Hepatocyte (in vitro differentiated cells): ENCODE data around the gene KLHL1. TPM values are rescaled to one million over a fixed set of nuclear protein-coding genes. Genes with fewer than 3 reads are reported as not detected.

ENCODE experiments used
- DNase-seq: peaks from one replicate; pipeline ENCODE4 v3.0.0-alpha.2; 2016; ENCODE audit warnings: low spot score
- H2AFZ ChIP-seq: fragments of 200-600 bp; sonication (generic); 2 replicates; pipeline ENCODE4 v1.6.0; 2016; ENCODE audit warnings: antibody characterized with exemption, mild to moderate bottlenecking
- H3K27ac ChIP-seq: fragments of 200-600 bp; sonication (generic); 2 replicates; pipeline ENCODE4 v1.5.1; 2016; ENCODE audit warnings: mild to moderate bottlenecking
- H3K27me3 ChIP-seq: fragments of 200-600 bp; sonication (generic); 2 replicates; pipeline ENCODE4 v1.6.1; 2016
- H3K36me3 ChIP-seq: fragments of 200-600 bp; sonication (generic); replicated peaks from 2 replicates; pipeline ENCODE4 v1.5.1; 2016; ENCODE audit warnings: low read depth; ENCODE audit not compliant: insufficient read depth
- H3K4me1 ChIP-seq: fragments of 200-600 bp; sonication (generic); 2 replicates; pipeline ENCODE4 v1.5.1; 2016; ENCODE audit warnings: mild to moderate bottlenecking, moderate library complexity; ENCODE audit not compliant: insufficient read depth
- H3K4me2 ChIP-seq: fragments of 200-600 bp; sonication (generic); 2 replicates; pipeline ENCODE4 v1.6.0; 2016
- H3K4me3 ChIP-seq: fragments of 200-600 bp; sonication (generic); 2 replicates; pipeline ENCODE4 v1.5.1; 2016; ENCODE audit warnings: mild to moderate bottlenecking
- H3K79me2 ChIP-seq: fragments of 200-600 bp; sonication (generic); 2 replicates; pipeline ENCODE4 v1.6.0; 2017; ENCODE audit warnings: mild to moderate bottlenecking
- H3K9me2 ChIP-seq: fragments of 200-600 bp; sonication (generic); replicated peaks from 2 replicates; pipeline ENCODE4 v1.6.0; 2017; ENCODE audit warnings: mild to moderate bottlenecking; ENCODE audit not compliant: insufficient read depth
- H3K9me3 ChIP-seq: fragments of 200-600 bp; sonication (generic); 2 replicates; pipeline ENCODE4 v1.5.1; 2016; ENCODE audit warnings: low read depth, mild to moderate bottlenecking
- H4K20me1 ChIP-seq: fragments of 200-600 bp; sonication (generic); 2 replicates; pipeline ENCODE4 v1.6.0; 2016; ENCODE audit warnings: mild to moderate bottlenecking; ENCODE audit not compliant: insufficient read depth, poor library complexity, severe bottlenecking
- EZH2 ChIP-seq: fragments of 200-600 bp; sonication (generic); IDR thresholded peaks from 2 replicates; pipeline ENCODE4 v1.6.1; 2016; ENCODE audit warnings: antibody characterized with exemption, mild to moderate bottlenecking, borderline replicate concordance
- EZH2phosphoT487 ChIP-seq: fragments of 200-600 bp; sonication (generic); IDR thresholded peaks from one replicate; pipeline ENCODE4 v1.6.1; 2018; ENCODE audit warnings: antibody characterized with exemption, mild to moderate bottlenecking, low read depth, moderate library complexity; ENCODE audit not compliant: unreplicated experiment, severe bottlenecking
- WGBS: methylation state at CpG from one replicate; pipeline ENCODE4 v1.1.6; 2016; ENCODE audit warnings: low lambda C conversion rate; ENCODE audit errors: missing lambda C conversion rate; 5-methylcytosine and 5-hydroxymethylcytosine counted together
- polyA plus RNA-seq: library from polyadenylated mRNA; unstranded; fragments of >200 nt; fragmentation: Nextera tagmentation; extraction: Ambion mirVana; gene quantifications from 2 replicates; pipeline ENCODE4 v1.2.1, GENCODE V29; 2016
- total RNA-seq: library from RNA; depleted of rRNA; stranded (reverse); fragments of >200 nt; gene quantifications from 2 replicates; pipeline ENCODE4 v1.2.3, GENCODE V29; 2014
- TF ChIP-seq, protein P1 (sequence below): fragments of 200-600 bp; sonication (generic); IDR thresholded peaks from 2 replicates; pipeline ENCODE4 v1.5.1; 2016; ENCODE audit warnings: antibody characterized with exemption, mild to moderate bottlenecking; ENCODE audit not compliant: poor library complexity

KLHL1 gene
- total and polyA plus RNA-seq, 2 experiments from 2014 or later, result 1.2 TPM

DNA sequence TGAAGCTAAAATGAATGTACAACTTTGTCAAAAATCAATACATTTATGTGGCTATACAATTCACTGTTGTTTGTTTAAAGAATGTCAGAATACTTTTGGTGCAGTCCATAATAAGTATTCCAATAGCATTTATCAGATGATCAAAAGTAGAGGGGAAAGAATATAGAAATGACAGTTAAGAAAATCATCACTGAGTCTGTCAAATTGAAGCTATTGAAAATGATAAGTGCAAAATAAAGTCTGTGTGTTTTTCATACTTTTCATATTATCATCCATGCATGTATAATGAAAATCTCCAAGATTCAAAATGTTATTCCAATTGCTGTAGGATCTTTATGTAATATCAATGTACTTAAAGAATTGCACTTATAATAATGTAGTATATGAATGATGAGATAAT, 93.9 kb downstream of the KLHL1 start:
- no peaks in the 10 kb centered on the region for H3K9me3 ChIP-seq
- no peaks in the 10 kb centered on the region for H3K4me1 ChIP-seq
- H3K27ac ChIP-seq, result no peak overlapping the region
- H3K9me2 ChIP-seq, result no peaks in the 10 kb centered on the region
- H3K27me3 ChIP-seq, result no peaks in the 10 kb centered on the region
- H3K4me2 ChIP-seq, result no peak overlapping the region
- no peak overlapping the region for H3K4me3 ChIP-seq
- H3K79me2 ChIP-seq, result no peaks in the 10 kb centered on the region
- no peak for DNase-seq
- TF ChIP-seq EZH2, result no peak
- TF ChIP-seq EZH2phosphoT487, result no peak
- TF ChIP-seq, protein P1, sequence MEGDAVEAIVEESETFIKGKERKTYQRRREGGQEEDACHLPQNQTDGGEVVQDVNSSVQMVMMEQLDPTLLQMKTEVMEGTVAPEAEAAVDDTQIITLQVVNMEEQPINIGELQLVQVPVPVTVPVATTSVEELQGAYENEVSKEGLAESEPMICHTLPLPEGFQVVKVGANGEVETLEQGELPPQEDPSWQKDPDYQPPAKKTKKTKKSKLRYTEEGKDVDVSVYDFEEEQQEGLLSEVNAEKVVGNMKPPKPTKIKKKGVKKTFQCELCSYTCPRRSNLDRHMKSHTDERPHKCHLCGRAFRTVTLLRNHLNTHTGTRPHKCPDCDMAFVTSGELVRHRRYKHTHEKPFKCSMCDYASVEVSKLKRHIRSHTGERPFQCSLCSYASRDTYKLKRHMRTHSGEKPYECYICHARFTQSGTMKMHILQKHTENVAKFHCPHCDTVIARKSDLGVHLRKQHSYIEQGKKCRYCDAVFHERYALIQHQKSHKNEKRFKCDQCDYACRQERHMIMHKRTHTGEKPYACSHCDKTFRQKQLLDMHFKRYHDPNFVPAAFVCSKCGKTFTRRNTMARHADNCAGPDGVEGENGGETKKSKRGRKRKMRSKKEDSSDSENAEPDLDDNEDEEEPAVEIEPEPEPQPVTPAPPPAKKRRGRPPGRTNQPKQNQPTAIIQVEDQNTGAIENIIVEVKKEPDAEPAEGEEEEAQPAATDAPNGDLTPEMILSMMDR, result no peak
- H3K36me3 ChIP-seq, result no peaks in the 10 kb centered on the region
- no peaks in the 10 kb centered on the region for H4K20me1 ChIP-seq
- H2AFZ ChIP-seq, result no peak overlapping the region

- no peaks in the 10 kb centered on the region for H3K79me2 ChIP-seq
- H3K27ac ChIP-seq, result no peak overlapping the region
- no peak overlapping the region for H2AFZ ChIP-seq
- TF ChIP-seq, protein P1, result no peak
- TF ChIP-seq EZH2phosphoT487 (no peak), EZH2 (no peak)
- no peaks in the 10 kb centered on the region for H3K9me3 ChIP-seq
- no peaks in the 10 kb centered on the region for H3K4me1 ChIP-seq
- no peaks in the 10 kb centered on the region for H4K20me1 ChIP-seq
- DNase-seq, result no peak
- H3K9me2 ChIP-seq, result no peaks in the 10 kb centered on the region
- no peak overlapping the region for H3K4me2 ChIP-seq
- no peaks in the 10 kb centered on the region for H3K27me3 ChIP-seq
- 96% methylated on average over 2 of the region's 2 CpGs for WGBS
- no peak overlapping the region for H3K4me3 ChIP-seq
- H3K36me3 ChIP-seq, result no peaks in the 10 kb centered on the region
Observed at GRCh38 chr13:69999875-70000274, 108.4 kb downstream of the KLHL1 start.

DNA sequence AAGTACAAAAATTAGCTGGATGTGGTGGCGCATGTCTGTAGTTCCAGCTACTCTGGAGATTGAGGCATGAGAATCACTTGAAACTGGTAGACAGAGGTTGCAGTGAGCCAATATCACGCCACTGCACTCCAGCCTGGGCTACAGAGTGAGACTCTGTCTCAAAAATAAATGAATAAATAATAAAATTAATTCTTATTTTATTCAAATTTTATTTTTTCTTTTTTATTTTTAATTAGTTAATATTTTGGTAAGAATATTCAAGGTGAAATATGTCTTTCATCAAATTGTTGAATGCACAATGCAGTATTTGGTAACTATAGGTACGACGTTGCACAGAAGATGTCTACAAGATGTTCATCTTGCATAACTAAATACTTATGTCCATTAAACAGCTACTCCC, 111.2 kb downstream of the KLHL1 start:
- no peaks in the 10 kb centered on the region for H3K9me2 ChIP-seq
- H2AFZ ChIP-seq, result no peak overlapping the region
- H3K27ac ChIP-seq, result no peak overlapping the region
- WGBS, result 96% methylated on average over 4 of the region's 4 CpGs
- H3K27me3 ChIP-seq, result no peaks in the 10 kb centered on the region
- TF ChIP-seq EZH2 (no peak), EZH2phosphoT487 (no peak)
- TF ChIP-seq, protein P1, result no peak
- H3K9me3 ChIP-seq, result no peaks in the 10 kb centered on the region
- no peak overlapping the region for H3K4me2 ChIP-seq
- H3K4me3 ChIP-seq, result no peak overlapping the region
- no peaks in the 10 kb centered on the region for H3K36me3 ChIP-seq
- no peaks in the 10 kb centered on the region for H4K20me1 ChIP-seq
- H3K79me2 ChIP-seq, result no peaks in the 10 kb centered on the region
- H3K4me1 ChIP-seq, result no peaks in the 10 kb centered on the region
- DNase-seq, result no peak

- TF ChIP-seq, protein P1, result no peak
- TF ChIP-seq EZH2phosphoT487 (no peak), EZH2 (no peak)
- DNase-seq, result no peak
- Histone ChIP-seq H3K27me3 (no peaks in the 10 kb centered on the region), H3K9me3 (no peaks in the 10 kb centered on the region), H3K79me2 (no peaks in the 10 kb centered on the region), H3K4me1 (no peaks in the 10 kb centered on the region), H3K4me2 (no peak overlapping the region), H3K9me2 (no peaks in the 10 kb centered on the region), H4K20me1 (no peaks in the 10 kb centered on the region), H3K4me3 (no peak overlapping the region), H3K27ac (no peak overlapping the region), H3K36me3 (no peaks in the 10 kb centered on the region), H2AFZ (no peak overlapping the region)
Observed at GRCh38 chr13:69980799-69981198, 127.5 kb downstream of the KLHL1 start.
